Measurements from ENCODE around the gene TOP3A.

Gene TOP3A

GRCh38 chr17:18229254-18229653 lies 85.5 kb downstream of the TOP3A start:
- no peak for DNase-seq

DNA sequence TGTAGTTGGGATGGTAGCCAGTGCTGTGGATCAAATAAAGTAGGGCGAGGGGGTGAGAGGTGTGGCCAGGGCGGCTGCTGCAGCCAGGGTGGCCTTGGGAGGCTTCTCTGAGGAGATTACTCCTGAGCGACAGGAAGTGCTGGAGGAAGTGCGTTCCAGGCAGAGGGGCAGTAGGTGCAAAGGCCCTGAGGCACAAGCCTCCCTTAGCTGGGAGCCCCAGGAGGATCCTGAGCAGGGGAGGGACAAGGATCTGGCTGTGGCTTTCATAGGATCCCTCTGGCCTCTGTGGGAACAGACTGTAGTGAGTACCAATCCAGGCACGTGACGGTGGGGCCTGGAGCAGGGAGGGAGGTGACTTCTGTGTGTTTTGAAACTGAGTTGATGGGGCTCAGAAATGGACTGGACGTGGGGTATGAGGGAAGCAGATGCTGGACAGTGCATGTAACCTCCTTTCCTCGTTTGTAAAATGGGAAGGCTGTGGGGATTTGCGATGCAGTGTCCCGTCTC lies 86.6 kb downstream of the TOP3A start:
- DNase-seq: no peak

DNA sequence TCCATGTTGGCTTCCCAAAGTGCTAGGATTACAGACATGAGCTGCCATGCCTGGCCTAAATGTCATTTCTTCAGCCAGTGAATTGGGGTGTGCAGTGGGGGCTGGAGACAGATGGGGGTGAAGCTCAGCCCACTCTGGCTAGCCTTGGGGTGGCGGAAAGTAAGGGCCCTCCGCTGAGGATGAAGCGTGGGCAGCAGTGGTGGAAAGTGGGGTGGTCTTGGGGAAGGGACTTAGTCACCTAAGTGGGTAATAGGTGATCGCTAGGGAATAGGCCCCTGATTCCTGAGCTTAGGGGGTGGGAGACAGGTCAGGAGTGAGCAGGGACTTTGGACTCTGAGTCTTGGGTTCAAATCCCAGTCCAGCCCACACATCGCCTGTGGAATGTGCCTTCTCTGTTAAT lies 87.2 kb downstream of the TOP3A start:
- no peak for DNase-seq

- no peak for DNase-seq
These were observed 88.4 kb downstream of the TOP3A start for GRCh38 chr17:18226284-18226945.

DNA sequence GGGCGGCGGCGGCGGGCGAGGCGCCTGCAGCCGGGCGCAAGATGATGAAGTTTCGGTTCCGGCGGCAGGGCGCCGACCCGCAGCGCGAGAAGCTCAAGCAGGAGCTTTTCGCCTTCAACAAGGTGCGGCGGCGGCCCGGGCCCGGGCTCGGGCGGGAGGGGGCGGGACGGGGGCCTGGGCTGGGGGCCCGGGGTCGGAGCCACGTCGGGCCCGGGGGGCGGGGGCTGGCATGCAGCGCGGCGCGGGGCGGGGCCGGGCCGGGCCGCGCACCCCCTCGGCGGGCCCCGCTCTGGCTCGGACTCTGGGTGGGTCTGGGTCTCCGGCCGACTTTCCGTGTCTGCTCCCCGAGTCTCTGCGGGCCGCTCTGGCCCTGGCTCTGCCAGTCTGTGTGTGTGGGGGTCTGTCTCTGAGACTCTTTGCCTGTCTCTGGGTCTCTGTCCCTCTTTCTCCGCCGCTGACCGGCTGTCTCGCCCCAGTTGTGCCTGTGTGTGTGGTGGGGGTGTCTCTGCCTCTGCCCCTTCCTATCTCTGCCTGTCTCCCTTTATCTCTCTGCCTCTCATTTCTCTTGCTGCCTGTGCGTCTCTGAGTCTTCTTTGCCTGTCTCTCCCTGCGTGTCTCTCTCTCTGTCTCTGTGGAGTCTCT lies 89.0 kb downstream of the TOP3A start:
- no peak for DNase-seq

GRCh38 chr17:18225121-18225641 lies 89.6 kb downstream of the TOP3A start, which contains the start of gene LLGL1:
Gene LLGL1 (plus strand): TSS chr17:18225635. CDS start chr17:18225683, 48 bp downstream.
- DNase-seq: no peak

DNA sequence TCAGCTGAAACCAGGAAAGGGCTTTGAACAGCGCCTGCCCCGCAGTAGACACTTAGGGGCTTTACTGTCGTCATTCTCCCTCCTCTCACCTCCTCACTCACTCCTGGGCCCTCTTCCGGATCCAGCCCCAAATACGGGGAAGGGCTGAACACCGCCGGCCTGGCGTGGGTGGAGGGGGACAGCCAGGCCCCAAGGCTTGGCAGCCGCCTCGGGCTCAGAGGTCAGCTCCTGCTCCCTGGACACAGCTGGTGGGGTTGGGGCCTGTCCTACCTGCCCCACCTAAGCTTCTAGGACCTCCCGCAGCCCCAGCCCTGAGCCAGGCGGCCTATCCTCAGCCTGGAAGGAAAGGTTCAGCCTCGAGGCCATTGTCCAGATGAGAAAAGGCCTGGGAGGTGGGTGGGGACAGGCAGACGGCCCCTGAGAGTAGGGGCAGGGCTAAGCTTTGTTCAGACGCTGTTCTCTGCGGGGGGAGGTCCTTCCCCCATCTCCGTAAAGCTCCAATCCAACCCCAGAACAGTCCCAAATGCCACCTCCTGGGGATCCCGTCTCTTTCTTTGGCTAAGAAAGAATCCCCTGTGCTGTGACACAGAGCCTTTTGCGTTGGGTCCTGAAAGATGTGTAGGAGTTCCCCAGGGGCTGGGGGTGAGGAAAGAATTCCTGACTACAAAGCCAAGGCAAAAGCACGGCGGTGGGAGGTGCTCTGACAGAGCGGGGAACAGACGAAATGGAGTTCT lies 90.2 kb downstream of the TOP3A start:
- DNase-seq: no peak

DNA sequence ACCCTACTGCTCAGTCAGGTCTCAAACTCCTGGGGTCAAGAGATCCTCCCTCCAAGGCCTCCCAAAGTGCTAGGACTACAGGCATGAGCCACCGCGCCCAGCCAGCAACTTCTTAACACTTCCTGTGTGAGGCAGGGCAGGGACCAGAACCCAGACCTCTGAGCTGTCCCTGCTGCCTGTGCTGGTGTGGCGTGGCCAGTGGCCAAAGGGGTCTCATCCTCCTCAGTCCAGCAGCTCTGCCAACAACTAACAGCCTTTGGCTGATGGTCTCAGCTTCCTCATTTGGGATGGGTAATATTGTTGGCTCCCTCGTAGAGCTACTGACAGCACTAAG lies 90.8 kb downstream of the TOP3A start:
- no peak for DNase-seq
